Iris pigment epithelial cell (primary cell): ENCODE measurements around the gene PUM2.

Source experiments
- DNase-seq: peaks from one replicate; pipeline ENCODE4 v3.0.0-alpha.2; 2011; ENCODE audit warnings: low read depth

The PUM2 gene

DNA sequence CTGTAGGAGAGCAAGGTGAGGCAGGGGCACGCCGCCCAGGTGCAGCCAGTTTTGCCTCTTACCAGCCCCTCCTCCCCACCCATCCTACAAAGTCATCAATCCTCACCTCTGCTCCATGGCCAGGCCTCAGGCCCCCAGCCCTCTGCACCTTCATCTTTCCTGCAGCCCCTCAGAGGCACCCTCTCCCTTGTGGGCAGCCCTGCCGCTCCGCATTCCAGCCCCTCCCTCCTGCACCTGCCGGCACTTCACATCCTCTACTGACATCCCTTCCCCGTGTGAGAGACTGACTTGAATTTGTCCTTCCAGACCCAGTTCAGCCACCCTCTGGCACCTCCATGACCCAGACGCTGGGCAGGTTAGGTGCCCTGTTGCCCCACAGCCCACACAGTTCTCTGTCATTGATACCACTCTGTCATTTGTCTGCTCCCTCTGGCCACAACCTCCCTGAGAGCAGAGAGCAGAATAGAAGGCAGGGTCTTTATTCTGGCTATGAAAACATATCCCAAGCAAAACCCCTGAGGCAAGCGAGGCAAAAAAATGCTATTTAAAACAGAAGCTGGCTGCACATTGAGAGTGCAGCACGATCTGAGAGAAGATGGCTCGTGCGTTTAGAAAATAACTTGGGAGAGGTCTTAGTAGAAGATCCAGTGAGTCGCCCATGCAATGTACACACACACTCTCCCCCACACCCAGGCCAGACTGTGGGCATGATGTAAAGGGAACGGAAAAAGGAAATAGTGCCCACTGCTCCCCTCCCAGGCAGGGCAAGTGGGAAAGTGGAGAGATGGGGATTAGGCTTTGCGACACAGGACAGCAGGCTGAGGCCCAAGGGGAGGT lies 151.6 kb downstream of the PUM2 start:
- no peak for DNase-seq
